HG03095 (cell line): ENCODE results near the gene SNAPC4.

Source experiments
- ATAC-seq: cut with Tn5 transposase; IDR thresholded peaks from one replicate; pipeline ENCODE4 v1.9.1; 2021; ENCODE audit warnings: moderate library complexity; ENCODE audit not compliant: unreplicated experiment

The SNAPC4 gene

GRCh38 chr9:136372561-136373299 is 27.2 kb downstream of the SNAPC4 start:
- no peak for ATAC-seq

- no peak for ATAC-seq
Observed at GRCh38 chr9:136372006-136372405, 28.0 kb downstream of the SNAPC4 start.

GRCh38 chr9:136371533-136371880 is 28.5 kb downstream of the SNAPC4 start:
- ATAC-seq, result no peak

GRCh38 chr9:136370687-136371532 is 29.1 kb downstream of the SNAPC4 start:
- no peak for ATAC-seq

- no peak for ATAC-seq
Observed at GRCh38 chr9:136370037-136370436, 29.9 kb downstream of the SNAPC4 start.

GRCh38 chr9:136368190-136368589 is 31.8 kb downstream of the SNAPC4 start:
- no peak for ATAC-seq

GRCh38 chr9:136367296-136368145 is 32.4 kb downstream of the SNAPC4 start:
- no peak for ATAC-seq

GRCh38 chr9:136366826-136367225 is 33.1 kb downstream of the SNAPC4 start:
- ATAC-seq, result no peak

GRCh38 chr9:136365775-136366222 is 34.2 kb downstream of the SNAPC4 start:
- no peak for ATAC-seq

GRCh38 chr9:136364942-136365774 is 34.8 kb downstream of the SNAPC4 start:
- ATAC-seq, result no peak

- no peak for ATAC-seq
Observed at GRCh38 chr9:136363949-136364748, 35.8 kb downstream of the SNAPC4 start.

GRCh38 chr9:136363106-136363948 is 36.6 kb downstream of the SNAPC4 start, which contains the start of gene DNLZ:
DNLZ (minus strand) TSS chr9:136363744; CDS start chr9:136363714, 30 bp downstream.
- ATAC-seq, result peak; percentile 56

- no peak for ATAC-seq
Observed at GRCh38 chr9:136362450-136362784, 37.6 kb downstream of the SNAPC4 start.

GRCh38 chr9:136361754-136362449 is 38.1 kb downstream of the SNAPC4 start:
- ATAC-seq, result no peak

- ATAC-seq, result no peak
Observed at GRCh38 chr9:136361047-136361753, 38.8 kb downstream of the SNAPC4 start.

- ATAC-seq, result no peak
Observed at GRCh38 chr9:136359774-136360718, 39.9 kb downstream of the SNAPC4 start.
